GM12878 (cell line): ENCODE results near the gene BATF3. TPM values are rescaled to one million over a fixed set of nuclear protein-coding genes. Genes with fewer than 3 reads are reported as not detected.

Experiments used
- ATAC-seq: fragments of 200-7000 bp; cut with Tn5 transposase; 3 replicates; pipeline ENCODE4 v1.9.1; 2020; ENCODE audit warnings: mild to moderate bottlenecking, moderate library complexity
- BruUV-seq: library from RNA; stranded (reverse); fragments of 400-500 nt; replicated peaks from 2 replicates; lab custom pipeline; 2021; lab: Mats Ljungman, UMichigan
- CTCF ChIA-PET: fragments of 300-600 bp; sonication (Branson Sonifier 250); formaldehyde crosslinking; extraction: SDS; loops from one replicate; lab custom pipeline; 2021; ENCODE audit warnings: inconsistent platforms; lab: Yijun Ruan, JAX
- POLR2A ChIA-PET: fragments of 350-600 bp; formaldehyde crosslinking; extraction: SDS; loops from one replicate; lab custom pipeline; 2021; ENCODE audit warnings: inconsistent platforms; lab: Charles Lee
- RAD21 ChIA-PET: fragments of 300-600 bp; sonication (Branson Sonifier 250); formaldehyde crosslinking; loops from one replicate; lab custom pipeline; 2023; ENCODE audit warnings: antibody characterized with exemption; ENCODE audit not compliant: unreplicated experiment; lab: Charles Lee
- SMC1A ChIA-PET: fragments of 300-600 bp; sonication (Branson Sonifier 250); formaldehyde crosslinking; loops from one replicate; lab custom pipeline; 2023; ENCODE audit not compliant: unreplicated experiment, uncharacterized antibody; lab: Charles Lee
- DNase-seq: peaks from one replicate; pipeline ENCODE4 v3.0.0-alpha.2; 2011; ENCODE audit warnings: low read depth, low spot score
- FAIRE-seq: peaks from 3 replicates; lab custom pipeline; 2011; peaks lifted over from hg19 to GRCh38; lab: Jason Lieb, UNC
- H2AFZ ChIP-seq: 2 replicates; pipeline ENCODE4 v1.6.0; 2011; ENCODE audit warnings: low read depth, low read length, control low read depth; ENCODE audit not compliant: control insufficient read depth
- H3K27ac ChIP-seq: 2 replicates; pipeline ENCODE4 v1.5.1; 2011; ENCODE audit warnings: control low read depth; ENCODE audit not compliant: control insufficient read depth, insufficient read depth
- H3K27me3 ChIP-seq, 2 experiments: replicated peaks in 1 of 2; 2 replicates each; pipeline versions ENCODE4 v1.6.0 to v1.6.1; 2011; ENCODE audit warnings: low read length in 1 of 2; ENCODE audit not compliant: control insufficient read depth in 2 of 2, insufficient read depth in 2 of 2
- H3K36me3 ChIP-seq, 2 experiments: 2 replicates each; pipeline ENCODE4 v1.5.1; 2011; ENCODE audit warnings: low read length in 1 of 2; ENCODE audit not compliant: control insufficient read depth in 2 of 2, insufficient read depth in 2 of 2
- H3K4me1 ChIP-seq: 2 replicates; pipeline ENCODE4 v1.6.1; 2011; ENCODE audit warnings: mild to moderate bottlenecking, low read length, moderate library complexity, mixed read lengths; ENCODE audit not compliant: control insufficient read depth, insufficient read depth
- H3K4me2 ChIP-seq: 2 replicates; pipeline ENCODE4 v1.6.0; 2011; ENCODE audit warnings: control low read depth; ENCODE audit not compliant: control insufficient read depth, insufficient read depth
- H3K4me3 ChIP-seq: fragments of 200-600 bp; sonication (generic); 2 replicates; pipeline ENCODE4 v1.5.1; 2016
- H3K79me2 ChIP-seq: 2 replicates; pipeline ENCODE4 v1.6.0; 2011; ENCODE audit warnings: low read length; ENCODE audit not compliant: control insufficient read depth, insufficient read depth
- H3K9ac ChIP-seq: 2 replicates; pipeline ENCODE4 v1.8.0; 2011; ENCODE audit warnings: low read length, control low read depth, mixed read lengths; ENCODE audit not compliant: control insufficient read depth, insufficient read depth
- H3K9me3 ChIP-seq: replicated peaks from 3 replicates; pipeline ENCODE4 v1.5.1; 2011; ENCODE audit warnings: mild to moderate bottlenecking, low read length; ENCODE audit not compliant: control insufficient read depth, insufficient read depth
- H4K20me1 ChIP-seq: 2 replicates; pipeline ENCODE4 v1.6.0; 2011; ENCODE audit not compliant: control insufficient read depth, insufficient read depth
- BRCA1 ChIP-seq: IDR thresholded peaks from 2 replicates; pipeline ENCODE4 v1.6.1; 2011; ENCODE audit warnings: low read depth, low read length, improper control_type of control experiment
- CREB1 ChIP-seq: IDR thresholded peaks from 2 replicates; pipeline ENCODE4 v1.6.1; 2012; ENCODE audit warnings: low read depth, mild to moderate bottlenecking, inconsistent platforms
- CREM ChIP-seq: IDR thresholded peaks from 2 replicates; pipeline ENCODE4 v1.6.1; 2014; ENCODE audit warnings: antibody characterized with exemption, low read depth
- DPF2 ChIP-seq: fragments of 450-650 bp; IDR thresholded peaks from 2 replicates; pipeline ENCODE4 v1.6.1; 2017; ENCODE audit warnings: mild to moderate bottlenecking
- ETV6 ChIP-seq, 2 experiments: fragments of 450-650 bp in 1 of 2; IDR thresholded peaks in 1 of 2; conservative IDR thresholded peaks in 1 of 2; 2 replicates each; pipeline ENCODE4 v1.6.1; 2014; ENCODE audit warnings: antibody characterized with exemption in 1 of 2, borderline replicate concordance in 1 of 2, low read depth in 1 of 2, mild to moderate bottlenecking in 1 of 2, moderate library complexity in 1 of 2
- GATAD2B ChIP-seq: fragments of 450-650 bp; conservative IDR thresholded peaks from 2 replicates; pipeline ENCODE4 v1.6.1; 2017; ENCODE audit warnings: low read depth, mild to moderate bottlenecking, moderate library complexity
- MTA2 ChIP-seq: fragments of 450-650 bp; IDR thresholded peaks from 2 replicates; pipeline ENCODE4 v1.6.1; 2016; ENCODE audit warnings: low read depth, mild to moderate bottlenecking, moderate library complexity
- SMC3 ChIP-seq: IDR thresholded peaks from 2 replicates; pipeline ENCODE4 v1.6.1; 2011; ENCODE audit warnings: low read length, improper control_type of control experiment, borderline replicate concordance
- STAT3 ChIP-seq: IDR thresholded peaks from 2 replicates; pipeline ENCODE4 v1.6.1; 2011; ENCODE audit warnings: low read depth, low read length, improper control_type of control experiment
- SUZ12 ChIP-seq: fragments of 200-600 bp; sonication (generic); IDR thresholded peaks from one replicate; pipeline ENCODE4 v1.6.1; 2018; ENCODE audit warnings: antibody characterized with exemption, mild to moderate bottlenecking; ENCODE audit not compliant: unreplicated experiment
- USF2 ChIP-seq: IDR thresholded peaks from 2 replicates; pipeline ENCODE4 v1.6.1; 2011; ENCODE audit warnings: low read depth, low read length, improper control_type of control experiment, borderline replicate concordance
- ZBTB40 ChIP-seq: fragments of 450-650 bp; IDR thresholded peaks from 2 replicates; pipeline ENCODE4 v1.6.1; 2016; ENCODE audit warnings: mild to moderate bottlenecking, moderate library complexity, borderline replicate concordance
- ZNF622 ChIP-seq: fragments of 450-650 bp; IDR thresholded peaks from 2 replicates; pipeline ENCODE4 v1.6.1; 2017; ENCODE audit warnings: mild to moderate bottlenecking, inconsistent platforms
- WGBS: methylation state at CpG from one replicate; pipeline ENCODE4 v1.1.6; 2016; ENCODE audit warnings: low lambda C conversion rate; ENCODE audit not compliant: insufficient replicate concordance, insufficient coverage; ENCODE audit errors: missing lambda C conversion rate; 5-methylcytosine and 5-hydroxymethylcytosine counted together
- in situ Hi-C: fragments of 300-500 bp; cut with MboI; formaldehyde crosslinking; loops from 9 replicates; pipeline ENCODE4 v1.14.3; 2018; ENCODE audit warnings: mixed read lengths
- intact Hi-C: fragments of 100-400 bp; cut with micrococcal nuclease; formaldehyde crosslinking; loops from one replicate; pipeline ENCODE4 v1.14.2; 2022; ENCODE audit not compliant: unreplicated experiment
- polyA plus RNA-seq, 11 experiments: library from polyadenylated mRNA; depleted of rRNA in 4 of 11; unstranded in 6 of 11; stranded (reverse) in 5 of 11; fragments of >200 nt; fragmentation: Nextera tagmentation in 4 of 11; fragmentation: Illumina TruSeq in 1 of 11; extraction: Ambion mirVana in 4 of 11; extraction: Trizol in 1 of 11; gene quantifications; 1 replicate in 1 of 11; 2 replicates in 10 of 11; pipeline versions ENCODE4 v1.2.1 to v1.2.3, GENCODE V29; 2011 to 2016; ENCODE audit warnings: inconsistent platforms in 2 of 11, missing spikeins in 2 of 11, low read depth in 1 of 11
- total RNA-seq, 4 experiments: library from RNA; depleted of rRNA in 3 of 4; stranded (reverse); fragments of >200 nt in 3 of 4; fragmentation: Illumina TruSeq in 1 of 4; extraction: Trizol in 1 of 4; gene quantifications; 2 replicates each; pipeline versions ENCODE4 v1.2.1 to v1.2.3, GENCODE V29; 2013 to 2021
- TF ChIP-seq, protein P1 (sequence below): fragments of 450-650 bp; IDR thresholded peaks from 2 replicates; pipeline ENCODE4 v1.6.1; 2017; ENCODE audit warnings: mild to moderate bottlenecking, moderate library complexity

Gene BATF3
- total and polyA plus RNA-seq, 10 of the 15 experiments (the other 5 are each of a cell fraction or from before 2014, with no cell fraction given): 11.1 to 56.8 (median 30.8) TPM

- TF ChIP-seq USF2: no peak
- no peak for TF ChIP-seq MTA2
- TF ChIP-seq GATAD2B: no peak
- no peak for TF ChIP-seq CREB1
- TF ChIP-seq, protein P1, sequence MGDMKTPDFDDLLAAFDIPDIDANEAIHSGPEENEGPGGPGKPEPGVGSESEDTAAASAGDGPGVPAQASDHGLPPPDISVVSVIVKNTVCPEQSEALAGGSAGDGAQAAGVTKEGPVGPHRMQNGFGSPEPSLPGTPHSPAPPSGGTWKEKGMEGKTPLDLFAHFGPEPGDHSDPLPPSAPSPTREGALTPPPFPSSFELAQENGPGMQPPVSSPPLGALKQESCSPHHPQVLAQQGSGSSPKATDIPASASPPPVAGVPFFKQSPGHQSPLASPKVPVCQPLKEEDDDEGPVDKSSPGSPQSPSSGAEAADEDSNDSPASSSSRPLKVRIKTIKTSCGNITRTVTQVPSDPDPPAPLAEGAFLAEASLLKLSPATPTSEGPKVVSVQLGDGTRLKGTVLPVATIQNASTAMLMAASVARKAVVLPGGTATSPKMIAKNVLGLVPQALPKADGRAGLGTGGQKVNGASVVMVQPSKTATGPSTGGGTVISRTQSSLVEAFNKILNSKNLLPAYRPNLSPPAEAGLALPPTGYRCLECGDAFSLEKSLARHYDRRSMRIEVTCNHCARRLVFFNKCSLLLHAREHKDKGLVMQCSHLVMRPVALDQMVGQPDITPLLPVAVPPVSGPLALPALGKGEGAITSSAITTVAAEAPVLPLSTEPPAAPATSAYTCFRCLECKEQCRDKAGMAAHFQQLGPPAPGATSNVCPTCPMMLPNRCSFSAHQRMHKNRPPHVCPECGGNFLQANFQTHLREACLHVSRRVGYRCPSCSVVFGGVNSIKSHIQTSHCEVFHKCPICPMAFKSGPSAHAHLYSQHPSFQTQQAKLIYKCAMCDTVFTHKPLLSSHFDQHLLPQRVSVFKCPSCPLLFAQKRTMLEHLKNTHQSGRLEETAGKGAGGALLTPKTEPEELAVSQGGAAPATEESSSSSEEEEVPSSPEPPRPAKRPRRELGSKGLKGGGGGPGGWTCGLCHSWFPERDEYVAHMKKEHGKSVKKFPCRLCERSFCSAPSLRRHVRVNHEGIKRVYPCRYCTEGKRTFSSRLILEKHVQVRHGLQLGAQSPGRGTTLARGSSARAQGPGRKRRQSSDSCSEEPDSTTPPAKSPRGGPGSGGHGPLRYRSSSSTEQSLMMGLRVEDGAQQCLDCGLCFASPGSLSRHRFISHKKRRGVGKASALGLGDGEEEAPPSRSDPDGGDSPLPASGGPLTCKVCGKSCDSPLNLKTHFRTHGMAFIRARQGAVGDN: no peak
- no peak for TF ChIP-seq SUZ12
These were observed 44.3 kb upstream of the BATF3 start (continued) for GRCh38 chr1:212743901-212744475.

DNA sequence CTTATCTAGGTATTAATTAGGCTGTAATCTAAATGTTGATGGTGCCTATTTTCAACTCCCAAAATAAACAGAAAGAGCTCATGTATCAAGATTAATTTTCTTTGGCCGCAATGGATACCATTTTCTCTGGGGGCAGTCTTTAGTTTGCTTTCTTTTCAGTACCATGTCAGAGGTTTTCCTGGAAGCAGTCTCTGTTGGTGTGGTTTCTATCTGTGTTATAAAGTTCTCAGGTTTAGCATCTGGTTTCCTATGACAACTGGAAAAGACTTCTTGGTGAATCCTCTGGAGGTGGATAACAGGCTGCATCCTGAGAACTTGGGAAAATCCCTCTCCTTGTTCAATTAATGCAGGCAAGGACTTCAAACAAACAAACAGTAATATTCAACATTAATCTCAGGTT lies 38.7 kb upstream of the BATF3 start:
- H3K27ac ChIP-seq: no peak overlapping the region
- FAIRE-seq: no peak
- ChIA-PET RAD21 (interaction anchor here (1.2 to 1.5 kb wide), 2 partner anchors 41 to 73 kb away, joined by 3 read pairs; no protein-coding TSS in a partner anchor), CTCF (interaction anchor here (1.2 to 2.7 kb wide), 8 partner anchors 9 to 282 kb away, joined by 4 to 13 read pairs (median 5); no protein-coding TSS in a partner anchor), SMC1A (interaction anchor here (0.8 to 1.9 kb wide), 5 partner anchors 9 to 43 kb away, joined by 3 to 8 read pairs (median 6); no protein-coding TSS in a partner anchor), POLR2A (interaction anchor here (1.5 kb wide), 1 partner anchor 9 kb away, joined by 5 read pairs; no protein-coding TSS in a partner anchor)
- peaks cover 6% of the 10 kb centered on the region; the same call in 2 of the 3 replicates for H3K9me3 ChIP-seq
- no peak overlapping the region for H3K9ac ChIP-seq
- no peaks in the 10 kb centered on the region for H3K79me2 ChIP-seq
- no peak overlapping the region for H2AFZ ChIP-seq
- H3K36me3 ChIP-seq: peaks cover 2 to 7% of the 10 kb centered on the region in 2 experiments
- WGBS: 0% methylated on average over 1 of the region's 1 CpG
- H3K27me3 ChIP-seq: no peaks in the 10 kb centered on the region
- in situ Hi-C loops (no loop called here), intact Hi-C loops (no loop called here)
- no peak overlapping the region for H3K4me2 ChIP-seq
- no peaks in the 10 kb centered on the region for H4K20me1 ChIP-seq
- DNase-seq: no peak
- no peak overlapping the region for H3K4me3 ChIP-seq
- no peak for ATAC-seq
- no TSS peak for BruUV-seq
- peaks cover 3% of the 10 kb centered on the region; the same call in 1 of the 2 replicates for H3K4me1 ChIP-seq
- no peak for TF ChIP-seq CREM
- no peak for TF ChIP-seq ZNF622
- no peak for TF ChIP-seq BRCA1
- TF ChIP-seq ETV6 (conservative IDR thresholded peaks at IDR 0.05 in 1 of 2, IDR thresholded peaks at IDR 0.05 in 1 of 2; ENCODE audit: borderline replicate concordance in 1 of 2, low read depth in 1 of 2): no peak
- TF ChIP-seq DPF2: no peak
- TF ChIP-seq ZBTB40: no peak
- no peak for TF ChIP-seq SMC3
- TF ChIP-seq STAT3: no peak
